Naive thymus-derived CD8-positive, alpha-beta T cell (primary cell): Measurements from ENCODE around the gene GH2. TPM values are rescaled to one million over a fixed set of nuclear protein-coding genes. Genes with fewer than 3 reads are reported as not detected.
"Not testable (repeated sequence)": the region's sequence is repeated elsewhere in the genome, so short reads cannot be mapped to it uniquely, and the experiment has no call there.

Experiments used
- ATAC-seq, 2 donors: fragments of 150-1000 bp; cut with Tn5 transposase in 1 of 2; sonication (Bioruptor Pico), chemical (Tn5 transposase) in 1 of 2; 1 replicate in 1 of 2; 2 replicates in 1 of 2; pipeline ENCODE4 v1.10.0; 2021; ENCODE audit warnings: mild to moderate bottlenecking in 2 of 2, moderate library complexity in 2 of 2
- POLR2A ChIA-PET: fragments of 350-600 bp; sonication (Branson Sonifier 250); formaldehyde crosslinking; loops from one replicate; lab custom pipeline; 2021; ENCODE audit warnings: antibody characterized with exemption; lab: Charles Lee
- DNase-seq, 10 donors: peaks; one replicate each; pipeline versions ENCODE4 v3.0.0 to v3.0.0-alpha.2; 2020 to 2022
- H3K27ac Mint-ChIP-seq, 10 donors: one replicate each; pipeline ENCODE4 v1.8.0; 2020 to 2022; ENCODE audit warnings: mild to moderate bottlenecking in 10 of 10, mixed read lengths in 10 of 10, moderate library complexity in 4 of 10, inconsistent platforms in 1 of 10
- H3K27me3 Mint-ChIP-seq, 5 donors: one replicate each; pipeline ENCODE4 v1.8.0; 2021 to 2022; ENCODE audit warnings: mixed read lengths in 5 of 5
- H3K36me3 Mint-ChIP-seq, 3 donors: one replicate each; pipeline ENCODE4 v1.8.0; 2020 to 2022; ENCODE audit warnings: mixed read lengths in 3 of 3, mild to moderate bottlenecking in 2 of 3, inconsistent platforms in 1 of 3
- H3K4me1 Mint-ChIP-seq, 4 donors: one replicate each; pipeline ENCODE4 v1.8.0; 2021 to 2022; ENCODE audit warnings: mixed read lengths in 4 of 4
- H3K4me3 Mint-ChIP-seq, 10 donors: one replicate each; pipeline ENCODE4 v1.8.0; 2020 to 2022; ENCODE audit warnings: mild to moderate bottlenecking in 10 of 10, mixed read lengths in 10 of 10, moderate library complexity in 6 of 10, inconsistent platforms in 1 of 10
- H3K9me3 Mint-ChIP-seq, 9 donors: one replicate each; pipeline ENCODE4 v1.8.0; 2020 to 2022; ENCODE audit warnings: mixed read lengths in 9 of 9, mild to moderate bottlenecking in 3 of 9, inconsistent platforms in 1 of 9, moderate library complexity in 1 of 9
- polyA plus RNA-seq, 3 donors: library from polyadenylated mRNA; unstranded; fragments of 300-500 nt; fragmentation: Illumina TruSeq; gene quantifications; one replicate each; pipeline ENCODE4 v1.2.3, GENCODE V29; 2021
- total RNA-seq, 8 experiments: library from RNA in 2 of 8; stranded (reverse) in 2 of 8; gene quantifications; one replicate each; pipeline ENCODE4 v1.2.3 and lab custom pipeline; 2021 to 2026

The GH2 gene
- total and polyA plus RNA-seq, 5 experiments from 2014 or later = not detected

- not testable (repeated sequence) for H3K36me3 Mint-ChIP-seq, H3K4me3 Mint-ChIP-seq, H3K27me3 Mint-ChIP-seq, H3K4me1 Mint-ChIP-seq, H3K27ac Mint-ChIP-seq, ATAC-seq, H3K9me3 Mint-ChIP-seq, DNase-seq
- POLR2A ChIA-PET = interaction anchor here (0.7 kb wide), 1 partner anchor 23 kb away, joined by 5 read pairs; no protein-coding TSS in a partner anchor
These were observed 25.3 kb downstream of the GH2 start for GRCh38 chr17:63856425-63856824.

- POLR2A ChIA-PET = no interaction called here
- ATAC-seq = no peak
These were observed 26.6 kb downstream of the GH2 start for GRCh38 chr17:63855185-63855584.

GRCh38 chr17:63854709-63855108 is 27.0 kb downstream of the GH2 start:
- no peak overlapping the region for H3K27ac Mint-ChIP-seq
- H3K4me3 Mint-ChIP-seq = no peak overlapping the region
- H3K4me1 Mint-ChIP-seq = peaks cover 0 to 3% (median 0%) of the 10 kb centered on the region in 4 donors
- ATAC-seq (no peak), DNase-seq (no peak)
- H3K9me3 Mint-ChIP-seq = no peaks in the 10 kb centered on the region
- H3K36me3 Mint-ChIP-seq = no peaks in the 10 kb centered on the region
- peaks cover 0 to 2% (median 0%) of the 10 kb centered on the region in 5 donors for H3K27me3 Mint-ChIP-seq
- POLR2A ChIA-PET = interaction anchor here (1.8 kb wide), 1 partner anchor 11 kb away, joined by 6 read pairs; no protein-coding TSS in a partner anchor

More at GRCh38 chr17:63855185-63855584, 26.6 kb downstream of the GH2 start:
- no peak overlapping the region for H3K4me3 Mint-ChIP-seq
- no peak for DNase-seq
- peaks cover 0 to 2% (median 0%) of the 10 kb centered on the region in 5 donors for H3K27me3 Mint-ChIP-seq
- no peaks in the 10 kb centered on the region for H3K9me3 Mint-ChIP-seq
- H3K27ac Mint-ChIP-seq = no peak overlapping the region
- no peaks in the 10 kb centered on the region for H3K36me3 Mint-ChIP-seq
- no peaks in the 10 kb centered on the region for H3K4me1 Mint-ChIP-seq

- H3K27ac Mint-ChIP-seq = no peak overlapping the region
These were observed 28.5 kb downstream of the GH2 start for GRCh38 chr17:63853260-63853659.

GRCh38 chr17:63850401-63850800 is 31.3 kb downstream of the GH2 start:
- DNase-seq = no peak
- Mint-ChIP-seq H3K27ac (peak overlapping the region in 2 of 10 donors; percentile 48 to 53), H3K9me3 (peaks cover 0 to 3% (median 0%) of the 10 kb centered on the region in 9 donors), H3K27me3 (no peaks in the 10 kb centered on the region), H3K36me3 (no peaks in the 10 kb centered on the region), H3K4me3 (no peak overlapping the region), H3K4me1 (peaks cover 12 to 23% (median 15%) of the 10 kb centered on the region in 4 donors)
- no peak for ATAC-seq
- POLR2A ChIA-PET = interaction anchor here (0.7 kb wide), 1 partner anchor 249 kb away, joined by 8 read pairs; no protein-coding TSS in a partner anchor

More at GRCh38 chr17:63853260-63853659, 28.5 kb downstream of the GH2 start:
- H3K36me3 Mint-ChIP-seq = no peaks in the 10 kb centered on the region
- ATAC-seq (no peak), DNase-seq (no peak)
- H3K4me3 Mint-ChIP-seq = no peak overlapping the region
- H3K9me3 Mint-ChIP-seq = peaks cover 0 to 1% (median 0%) of the 10 kb centered on the region in 9 donors
- POLR2A ChIA-PET = interaction anchor here (1.8 kb wide), 1 partner anchor 9 kb away, joined by 6 read pairs; no protein-coding TSS in a partner anchor
- H3K27me3 Mint-ChIP-seq = no peaks in the 10 kb centered on the region
- H3K4me1 Mint-ChIP-seq = peaks cover 5 to 14% (median 8%) of the 10 kb centered on the region in 4 donors

- H3K4me1 Mint-ChIP-seq = peaks cover 15 to 26% (median 19%) of the 10 kb centered on the region in 4 donors
- peak; percentile 91 to 96 (median 94) for DNase-seq
- H3K9me3 Mint-ChIP-seq = peaks cover 0 to 3% (median 0%) of the 10 kb centered on the region in 9 donors
- no peaks in the 10 kb centered on the region for H3K36me3 Mint-ChIP-seq
- peak; percentile 95 to 96 for ATAC-seq
- peak overlapping the region; percentile 71 to 96 (median 86) for H3K4me3 Mint-ChIP-seq
- no peaks in the 10 kb centered on the region for H3K27me3 Mint-ChIP-seq
- POLR2A ChIA-PET = interaction anchor here (0.9 to 15.6 kb wide), 9 partner anchors 11 to 297 kb away, joined by 3 to 205 read pairs (median 6); partner anchors contain the start of genes CCDC47, DDX42, FTSJ3 and LIMD2
- peak overlapping the region; percentile 88 to 98 (median 94) for H3K27ac Mint-ChIP-seq
These were observed 32.7 kb downstream of the GH2 start for GRCh38 chr17:63848834-63849689.

- Mint-ChIP-seq H3K27ac (peak overlapping the region in 8 of 10 donors; percentile 22 to 88 (median 68)), H3K9me3 (peaks cover 0 to 3% (median 0%) of the 10 kb centered on the region in 9 donors), H3K4me3 (peak overlapping the region in 9 of 10 donors; percentile 51 to 96 (median 71)), H3K36me3 (no peaks in the 10 kb centered on the region), H3K4me1 (peaks cover 19 to 34% (median 26%) of the 10 kb centered on the region in 4 donors), H3K27me3 (no peaks in the 10 kb centered on the region)
- DNase-seq (no peak), ATAC-seq (no peak)
- POLR2A ChIA-PET = interaction anchor here (0.5 to 15.6 kb wide), 6 partner anchors 9 to 1732 kb away, joined by 3 to 205 read pairs (median 8); partner anchors contain the start of genes FTSJ3, LIMD2 and PSMC5
These were observed 34.1 kb downstream of the GH2 start for GRCh38 chr17:63847525-63848249.

- H3K4me3 Mint-ChIP-seq = peak overlapping the region in 1 of 10 donors; percentile 26
- no peak for ATAC-seq
- peak overlapping the region in 1 of 10 donors; percentile 53 for H3K27ac Mint-ChIP-seq
- H3K36me3 Mint-ChIP-seq = no peaks in the 10 kb centered on the region
- H3K4me1 Mint-ChIP-seq = peaks cover 27 to 44% (median 41%) of the 10 kb centered on the region in 4 donors
- peaks cover 0 to 3% (median 0%) of the 10 kb centered on the region in 9 donors for H3K9me3 Mint-ChIP-seq
- no peaks in the 10 kb centered on the region for H3K27me3 Mint-ChIP-seq
- POLR2A ChIA-PET = interaction anchor here (1.1 to 15.6 kb wide), 3 partner anchors 15 to 147 kb away, joined by 4 to 205 read pairs (median 177); partner anchors contain the start of genes DDX42, FTSJ3, LIMD2 and PSMC5
- no peak for DNase-seq
These were observed 36.2 kb downstream of the GH2 start for GRCh38 chr17:63845509-63845908.

GRCh38 chr17:63843910-63844677 is 37.6 kb downstream of the GH2 start:
- Mint-ChIP-seq H3K4me3 (peak overlapping the region; percentile 81 to 91 (median 88)), H3K36me3 (peaks cover 0 to 3% (median 0%) of the 10 kb centered on the region in 3 donors), H3K27me3 (no peaks in the 10 kb centered on the region), H3K4me1 (peaks cover 28 to 51% (median 50%) of the 10 kb centered on the region in 4 donors), H3K27ac (peak overlapping the region; percentile 84 to 97 (median 92)), H3K9me3 (peaks cover 0 to 3% (median 0%) of the 10 kb centered on the region in 9 donors)
- DNase-seq (no peak), ATAC-seq (no peak)
- POLR2A ChIA-PET = interaction anchor here (0.6 to 15.6 kb wide), 17 partner anchors 10 to 1190 kb away, joined by 3 to 205 read pairs (median 4); partner anchors contain the start of genes CCDC47, DDX42, FTSJ3 and ICAM2

GRCh38 chr17:63843387-63843888 is 38.3 kb downstream of the GH2 start:
- H3K4me1 Mint-ChIP-seq = peaks cover 27 to 52% (median 52%) of the 10 kb centered on the region in 4 donors
- POLR2A ChIA-PET = interaction anchor here (0.6 to 15.6 kb wide), 19 partner anchors 10 to 1191 kb away, joined by 3 to 205 read pairs (median 4); partner anchors contain the start of genes CCDC47, CEP95, DDX42 and FTSJ3
- H3K36me3 Mint-ChIP-seq = not testable (repeated sequence)

More at GRCh38 chr17:63843387-63843888, 38.3 kb downstream of the GH2 start:
- not testable (repeated sequence) for H3K27me3 Mint-ChIP-seq, H3K9me3 Mint-ChIP-seq
- Mint-ChIP-seq H3K27ac (peak overlapping the region; percentile 84 to 97 (median 92)), H3K4me3 (peak overlapping the region; percentile 81 to 91 (median 88))
- ATAC-seq (peak; percentile 8), DNase-seq (peak in 7 of 10 donors; percentile 16 to 43 (median 31))
